ENCODE results near the gene NRXN2.

The NRXN2 gene

DNA sequence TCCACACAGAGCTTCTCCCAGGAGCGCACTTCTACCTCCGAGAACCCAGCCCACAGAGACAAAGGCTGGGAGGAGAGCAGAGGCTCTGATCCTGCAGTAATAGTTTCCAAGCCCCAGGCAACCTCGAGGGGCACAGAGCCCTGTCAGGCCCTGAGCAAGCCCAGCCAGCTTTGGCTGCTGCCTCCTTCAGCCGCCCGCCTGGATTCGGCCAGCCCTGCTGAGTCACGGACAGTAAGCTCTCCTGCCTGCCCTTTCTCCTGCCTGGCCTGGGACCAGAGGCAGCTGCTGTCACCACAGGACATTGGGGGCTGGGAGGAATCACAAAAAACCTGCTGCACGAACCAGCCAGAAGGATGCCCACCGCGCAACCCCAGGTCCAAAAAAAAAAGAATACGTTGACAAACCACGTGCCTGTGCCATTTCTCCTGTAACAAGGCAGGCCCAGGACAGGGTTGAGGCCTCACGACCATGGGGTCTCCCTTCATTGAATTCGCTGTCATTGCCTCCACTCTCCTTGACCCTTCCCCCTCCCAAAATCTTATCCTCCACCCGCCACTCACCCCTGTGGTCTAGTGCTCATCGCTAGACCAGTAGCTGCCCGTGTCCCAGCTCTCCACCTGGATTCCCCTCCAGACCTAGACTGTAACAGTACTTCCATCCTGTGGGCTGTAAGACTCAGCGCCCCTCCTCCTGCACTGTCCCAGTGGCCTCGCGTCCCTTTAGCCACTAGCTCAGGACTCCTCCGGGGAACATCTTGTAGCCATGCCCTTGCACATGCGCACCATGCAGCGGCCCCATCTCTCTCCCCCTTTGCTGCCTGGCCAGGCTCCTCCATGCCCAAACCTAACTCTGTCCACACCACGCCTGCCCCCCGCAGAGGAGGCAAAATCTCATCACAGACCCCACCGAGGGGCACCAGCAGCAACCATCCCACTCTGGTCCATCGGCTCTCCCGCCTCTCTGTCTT, 139.4 kb downstream of the NRXN2 start:
- no peak for DNase-seq

GRCh38 chr11:64582885-64583284, 140.1 kb downstream of the NRXN2 start:
- no peak for DNase-seq

- no peak for DNase-seq
These were observed 141.9 kb downstream of the NRXN2 start for GRCh38 chr11:64581057-64581523.

DNA sequence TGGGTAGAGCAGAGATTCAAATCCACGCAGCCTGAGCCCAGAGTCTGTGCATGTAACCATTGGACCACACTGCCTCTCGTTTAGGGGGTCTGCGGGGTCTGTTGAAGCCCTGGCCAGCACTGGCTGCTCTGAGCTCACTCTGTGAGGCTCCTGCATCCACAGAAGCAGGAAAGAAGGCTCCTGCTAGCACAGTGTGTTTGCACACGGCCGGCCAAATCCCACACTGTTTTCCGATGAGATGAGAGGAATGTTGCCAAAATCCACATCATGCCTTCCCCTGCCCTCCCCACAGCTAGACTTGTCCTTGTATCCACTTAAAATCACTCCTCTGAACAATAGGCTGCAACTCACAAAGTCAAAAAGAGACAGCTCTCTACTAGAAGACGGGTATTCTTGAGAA, 142.6 kb downstream of the NRXN2 start:
- DNase-seq, result no peak

DNA sequence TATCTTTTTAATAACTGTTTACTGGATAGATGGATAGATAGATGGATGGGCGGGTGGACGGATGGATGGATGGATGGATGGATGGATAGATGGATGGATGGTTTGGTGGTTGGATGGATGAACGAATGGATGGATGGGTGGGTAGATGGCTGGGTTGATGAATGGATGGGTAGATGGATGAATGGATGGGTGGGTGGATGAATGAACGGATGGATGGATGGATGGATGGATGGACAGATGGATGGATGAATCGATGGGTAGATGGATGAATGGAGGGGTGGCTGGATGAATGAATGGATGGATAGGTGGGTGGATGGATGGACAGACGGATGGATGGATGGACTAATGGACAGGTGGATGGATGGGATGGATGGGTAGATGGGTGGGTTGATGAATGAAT, 145.8 kb downstream of the NRXN2 start:
- no peak for DNase-seq

GRCh38 chr11:64572143-64572542, 150.9 kb downstream of the NRXN2 start:
- no peak for DNase-seq

- DNase-seq, result no peak
These were observed 151.4 kb downstream of the NRXN2 start for GRCh38 chr11:64571410-64572091.

DNA sequence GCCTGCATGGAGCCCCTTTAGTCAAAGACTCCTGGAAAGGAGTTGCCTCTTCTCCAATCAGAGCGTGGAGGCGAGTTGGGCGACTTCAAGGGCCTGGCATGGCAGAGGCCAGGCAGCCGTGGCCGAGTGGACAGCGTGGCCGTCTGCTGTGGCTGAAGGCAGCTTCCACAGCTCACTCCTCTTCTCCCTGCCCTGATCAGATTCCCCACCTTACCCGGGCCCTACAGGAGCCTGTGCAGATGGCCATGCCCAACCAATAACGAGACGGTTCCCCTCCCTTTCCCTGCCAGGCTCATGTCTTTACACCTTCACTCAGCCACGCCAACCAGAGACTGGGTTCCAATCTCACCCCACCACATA, 152.0 kb downstream of the NRXN2 start:
- DNase-seq, result no peak

DNA sequence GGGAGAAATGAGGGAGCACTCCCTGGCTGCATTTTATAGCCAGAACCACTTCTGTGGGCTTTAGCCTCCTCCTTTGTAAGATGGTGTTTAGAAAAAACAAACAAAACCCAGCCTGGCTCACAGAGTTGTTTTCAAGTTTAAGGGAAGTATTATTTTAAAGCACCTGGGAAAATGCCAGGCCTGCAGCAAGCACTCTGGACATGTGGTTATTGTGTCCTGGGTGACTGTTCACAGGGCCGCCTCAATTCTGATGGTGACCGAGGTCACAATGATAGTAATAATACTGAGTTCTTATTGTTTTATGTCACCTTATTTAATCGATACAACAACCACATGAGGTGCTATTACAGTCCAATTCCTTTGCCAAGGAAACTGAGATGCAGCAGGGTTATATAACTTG, 152.7 kb downstream of the NRXN2 start:
- DNase-seq, result no peak

- DNase-seq, result no peak
These were observed 153.6 kb downstream of the NRXN2 start for GRCh38 chr11:64569300-64569970.

DNA sequence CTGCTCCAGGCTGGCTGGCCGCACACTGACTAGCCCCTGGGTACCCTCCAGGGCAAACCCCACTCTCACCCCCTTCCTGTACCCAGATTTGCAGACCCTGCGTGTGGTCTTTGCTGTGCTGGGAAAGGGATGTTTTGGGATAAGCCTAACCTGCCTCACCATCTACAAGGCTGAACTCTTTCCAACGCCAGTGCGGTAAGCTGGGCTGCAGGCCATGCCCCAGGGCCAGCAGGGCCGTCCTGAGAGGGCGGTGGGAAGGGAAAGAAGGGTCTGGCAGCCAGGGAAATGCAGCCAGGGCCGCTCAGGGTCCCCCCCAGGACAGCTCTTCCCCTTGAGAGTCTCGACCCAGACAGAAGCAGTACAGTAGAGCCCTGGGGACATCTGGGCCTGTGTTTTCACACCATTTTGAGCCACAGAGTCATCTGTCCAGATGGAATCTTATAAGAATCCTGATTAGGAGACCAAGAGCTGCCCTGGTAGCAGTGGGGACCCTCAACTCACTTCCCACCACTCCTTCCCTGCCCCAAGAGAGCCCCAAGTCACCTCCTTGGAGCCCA, 154.3 kb downstream of the NRXN2 start:
- DNase-seq, result no peak

- DNase-seq, result no peak
These were observed 154.9 kb downstream of the NRXN2 start for GRCh38 chr11:64568041-64568571.

GRCh38 chr11:64566915-64567891, 155.8 kb downstream of the NRXN2 start:
- DNase-seq, result no peak

GRCh38 chr11:64566042-64566914, 156.7 kb downstream of the NRXN2 start:
- DNase-seq, result peak; percentile 12

GRCh38 chr11:64564947-64565889, 157.8 kb downstream of the NRXN2 start:
- no peak for DNase-seq

DNA sequence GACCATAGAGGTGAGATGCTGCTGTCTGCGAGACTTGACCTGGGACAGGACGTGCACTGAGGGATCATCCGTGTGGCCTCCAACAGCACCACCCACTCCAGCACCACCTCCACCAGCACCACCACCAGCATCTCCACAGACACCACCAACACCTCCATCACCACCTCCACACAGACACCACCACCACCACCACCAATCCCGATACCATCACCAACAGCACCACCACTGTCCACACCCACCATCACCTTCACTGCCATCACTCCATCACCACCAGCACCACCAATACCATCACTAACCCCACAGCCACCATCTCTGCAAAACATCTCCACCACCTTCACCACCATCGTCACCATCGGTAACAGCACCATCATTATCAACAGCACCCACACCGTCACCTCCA, 158.6 kb downstream of the NRXN2 start:
- DNase-seq, result no peak

DNA sequence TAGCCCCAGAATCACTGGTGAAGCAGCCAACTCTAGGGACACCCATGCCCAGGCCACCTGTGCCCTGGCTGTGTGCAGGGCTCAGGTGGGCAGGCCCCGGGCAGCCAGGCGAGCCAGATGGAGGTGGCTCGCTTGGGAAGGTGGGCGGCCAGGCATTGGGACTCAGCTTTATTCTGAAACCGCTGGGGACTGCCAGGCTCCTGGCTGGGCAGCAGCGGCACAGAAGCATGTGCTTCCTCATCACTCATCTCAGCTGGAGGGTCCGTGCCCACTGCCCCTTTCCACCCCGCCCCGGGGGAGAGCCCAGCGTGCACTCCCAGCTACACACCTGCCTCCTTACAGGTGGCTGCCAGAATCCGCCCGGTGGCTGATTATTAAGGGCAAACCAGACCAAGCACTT, 159.0 kb downstream of the NRXN2 start:
- DNase-seq, result no peak

- DNase-seq, result no peak
These were observed 160.2 kb downstream of the NRXN2 start for GRCh38 chr11:64562723-64563351.

Data from CD4-positive, alpha-beta T cell treated with Interleukin-17A for 4 hours (primary cell).